Esophagus (tissue), 2 donors: ENCODE data around the gene FNDC5. TPM values are rescaled to one million over a fixed set of nuclear protein-coding genes. Genes with fewer than 3 reads are reported as not detected.
"Not testable (repeated sequence)": the region's sequence is repeated elsewhere in the genome, so short reads cannot be mapped to it uniquely, and the experiment has no call there.

Source experiments
- H3K27ac ChIP-seq, 2 donors: one replicate each; pipeline ENCODE4 v1.5.1; 2013; ENCODE audit warnings: low read depth in 2 of 2, mild to moderate bottlenecking in 2 of 2, inconsistent platforms in 1 of 2, low read length in 1 of 2, moderate library complexity in 1 of 2
- H3K27me3 ChIP-seq, 2 donors: one replicate each; pipeline ENCODE4 v1.6.1; 2013; ENCODE audit warnings: low read length in 2 of 2, control low read depth in 1 of 2, mild to moderate bottlenecking in 1 of 2; ENCODE audit not compliant: insufficient read depth in 2 of 2, control insufficient read depth in 1 of 2
- H3K36me3 ChIP-seq, 2 donors: one replicate each; pipeline ENCODE4 v1.6.1; 2013; ENCODE audit warnings: low read length in 1 of 2; ENCODE audit not compliant: control insufficient read depth in 2 of 2, insufficient read depth in 2 of 2
- H3K4me1 ChIP-seq, 2 donors: one replicate each; pipeline ENCODE4 v1.6.1; 2013; ENCODE audit warnings: low read length in 1 of 2; ENCODE audit not compliant: control insufficient read depth in 2 of 2, insufficient read depth in 2 of 2
- H3K4me3 ChIP-seq, 2 donors: one replicate each; pipeline ENCODE4 v1.5.1; 2013; ENCODE audit warnings: low read length in 2 of 2, mild to moderate bottlenecking in 2 of 2, low read depth in 1 of 2, moderate library complexity in 1 of 2
- H3K9me3 ChIP-seq, 2 donors: one replicate each; pipeline ENCODE4 v1.6.1; 2013; ENCODE audit warnings: mild to moderate bottlenecking in 2 of 2, low read depth in 1 of 2, low read length in 1 of 2, moderate library complexity in 1 of 2; ENCODE audit not compliant: control insufficient read depth in 2 of 2, insufficient read depth in 1 of 2
- WGBS, 2 donors: extraction: QIAGEN DNeasy Blood & Tissue Kit; methylation state at CpG; one replicate each; pipeline ENCODE4 v1.1.7; 2013; 5-methylcytosine and 5-hydroxymethylcytosine counted together
- polyA plus RNA-seq, 2 donors: library from polyadenylated mRNA; stranded (reverse); fragments of 200-250 nt; gene quantifications; one replicate each; pipeline ENCODE4 v1.2.3, GENCODE V29; 2013
- donor health status: healthy with polysubstance abuse.
- donor health status: Bipolar disorder and iron deficiency.

The FNDC5 gene
- polyA plus RNA-seq: under 1 TPM; 0.53 to 0.90 TPM

DNA sequence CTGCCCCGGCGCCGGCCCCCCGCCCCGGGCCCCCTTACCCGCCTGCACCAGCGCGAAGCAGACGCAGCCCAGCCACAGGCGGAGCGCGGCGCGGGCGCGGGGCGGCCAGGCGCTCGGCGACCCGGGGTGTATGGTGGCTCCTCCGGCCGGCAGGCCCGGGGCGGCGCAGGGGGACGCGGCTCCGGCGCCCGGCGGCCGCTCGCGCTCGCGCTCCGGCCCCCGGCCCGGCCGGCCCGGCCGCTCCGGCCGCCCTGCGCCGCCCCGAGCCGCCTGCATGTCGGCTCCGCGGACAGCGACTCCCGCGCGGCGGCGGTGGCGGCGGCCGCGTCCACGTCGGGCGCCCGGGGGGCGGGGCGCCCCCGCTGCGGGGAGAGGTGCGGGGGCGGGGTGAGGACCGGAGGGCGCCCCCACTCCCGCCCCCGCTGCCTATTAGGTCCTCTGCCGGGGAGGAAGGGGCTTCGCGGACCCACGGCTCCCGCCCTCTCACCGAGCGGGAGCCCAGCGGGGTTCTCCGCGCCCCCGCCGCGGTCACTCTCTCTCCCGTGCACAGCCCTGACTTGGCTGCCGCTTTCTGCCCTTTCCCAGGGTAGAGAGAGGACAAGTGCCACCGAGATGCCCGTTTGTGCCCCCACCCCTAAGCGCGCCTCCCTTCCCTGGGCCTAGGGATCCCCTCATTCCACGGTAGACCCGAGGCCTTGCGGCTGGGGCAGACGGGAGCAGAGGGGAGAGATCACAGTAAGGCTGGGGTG, at the start of gene FNDC5:
Gene FNDC5, minus strand, starts transcription at position 298 of the 749 bp plus-strand sequence.
- Histone ChIP-seq H3K4me1 (peaks cover 2 to 4% of the 10 kb centered on the region in 2 donors), H3K9me3 (no peaks in the 10 kb centered on the region), H3K4me3 (peak within 1 kb of the TSS in 1 of 2 donors; percentile 59), H3K27me3 (peaks cover 0 to 7% of the 10 kb centered on the region in 2 donors), H3K27ac (no peak within 1 kb of the TSS), H3K36me3 (no peaks in the 10 kb centered on the region)
- 2% methylated on average over 35 to 99 of the region's 99 CpGs for WGBS, 2 donors

- H3K27ac ChIP-seq: no peak overlapping the region
- no peaks in the 10 kb centered on the region for H3K9me3 ChIP-seq
- 82 to 86% methylated on average over 11 of the region's 11 CpGs for WGBS, 2 donors
- H3K36me3 ChIP-seq: no peaks in the 10 kb centered on the region
- H3K4me3 ChIP-seq: no peak overlapping the region
- peaks cover 4% of the 10 kb centered on the region in 2 donors for H3K4me1 ChIP-seq
- H3K27me3 ChIP-seq: no peaks in the 10 kb centered on the region
These were observed 49.4 kb upstream of the FNDC5 start for GRCh38 chr1:32919811-32920733.

DNA sequence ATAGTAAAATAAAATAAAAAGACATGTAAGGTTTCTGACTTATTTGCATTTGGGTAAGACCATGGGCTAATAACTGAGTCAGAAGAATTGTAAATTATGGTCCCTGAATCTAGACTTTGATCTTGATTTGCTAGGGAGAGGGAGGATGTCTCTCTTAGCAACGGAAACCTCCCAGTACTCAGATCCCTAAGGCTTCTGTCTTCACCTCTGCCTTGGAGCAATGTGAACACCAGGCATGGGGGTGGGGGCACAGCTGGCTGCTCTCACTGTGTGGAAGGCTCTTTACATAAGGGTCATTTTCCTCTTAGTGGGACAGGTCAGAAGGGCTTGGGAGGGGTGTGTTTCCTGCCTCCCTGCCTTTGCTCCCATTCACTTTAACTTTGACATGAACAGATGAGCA, 47.5 kb upstream of the FNDC5 start:
- Histone ChIP-seq H3K4me1 (no peaks in the 10 kb centered on the region), H3K4me3 (no peak overlapping the region), H3K36me3 (no peaks in the 10 kb centered on the region), H3K9me3 (no peaks in the 10 kb centered on the region), H3K27ac (no peak overlapping the region), H3K27me3 (no peaks in the 10 kb centered on the region)
- 31 to 70% methylated on average over 1 of the region's 1 CpG for WGBS, 2 donors

DNA sequence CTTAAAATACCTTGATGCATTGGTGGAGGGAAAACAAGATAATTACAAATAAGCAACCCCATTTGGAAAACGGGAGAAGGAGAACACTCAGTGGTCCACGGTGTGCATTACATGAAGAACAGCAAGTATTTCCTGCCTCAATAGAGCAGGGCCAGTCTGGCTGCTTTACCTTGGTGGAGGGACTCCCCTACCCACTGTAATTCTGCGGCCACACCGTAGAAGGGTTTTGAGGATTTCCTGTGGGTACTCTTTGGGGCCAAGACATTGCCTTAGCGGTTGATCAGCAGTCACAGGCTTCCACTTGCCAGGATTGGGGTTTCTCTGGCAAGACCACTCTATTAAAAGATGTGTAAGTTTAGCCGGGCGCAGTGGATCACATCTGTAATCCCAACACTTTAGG, 46.8 kb upstream of the FNDC5 start:
- Histone ChIP-seq H3K27ac (no peak overlapping the region), H3K9me3 (no peaks in the 10 kb centered on the region), H3K36me3 (no peaks in the 10 kb centered on the region), H3K27me3 (no peaks in the 10 kb centered on the region), H3K4me1 (no peaks in the 10 kb centered on the region), H3K4me3 (no peak overlapping the region)
- 65 to 74% methylated on average over 7 of the region's 7 CpGs for WGBS, 2 donors

GRCh38 chr1:32915766-32916706, 45.3 kb upstream of the FNDC5 start:
- Histone ChIP-seq H3K36me3 (no peaks in the 10 kb centered on the region), H3K9me3 (no peaks in the 10 kb centered on the region), H3K4me1 (no peaks in the 10 kb centered on the region), H3K4me3 (no peak overlapping the region), H3K27ac (no peak overlapping the region), H3K27me3 (no peaks in the 10 kb centered on the region)
- WGBS, 2 donors: 90 to 91% methylated on average over 12 of the region's 12 CpGs

DNA sequence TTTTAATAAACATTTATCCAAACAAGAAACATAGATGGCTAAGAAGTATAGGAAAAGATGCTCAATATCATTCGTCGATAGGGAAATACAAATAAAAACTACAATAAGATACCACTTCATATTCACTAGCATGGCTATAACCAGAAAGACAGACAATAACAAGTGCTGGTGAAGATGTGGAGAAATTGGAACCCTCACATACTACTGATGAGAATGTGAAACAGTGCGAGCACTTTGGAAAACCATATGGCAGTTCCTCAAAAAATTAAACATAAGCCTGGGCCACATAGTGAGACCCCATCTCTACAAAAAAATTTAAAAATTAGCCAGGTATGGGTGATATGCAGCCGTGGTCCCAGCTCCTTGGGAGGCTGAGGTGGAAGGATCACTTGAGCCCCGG, 39.6 kb upstream of the FNDC5 start:
- 91 to 95% methylated on average over 5 of the region's 5 CpGs for WGBS, 2 donors

GRCh38 chr1:32907435-32907834, 36.7 kb upstream of the FNDC5 start:
- H3K4me3 ChIP-seq: no peak overlapping the region
- H3K27me3 ChIP-seq: no peaks in the 10 kb centered on the region
- peaks cover 0 to 2% of the 10 kb centered on the region in 2 donors for H3K4me1 ChIP-seq
- WGBS, 2 donors: 21 to 34% methylated on average over 4 of the region's 4 CpGs
- no peak overlapping the region for H3K27ac ChIP-seq
- H3K36me3 ChIP-seq: no peaks in the 10 kb centered on the region
- no peaks in the 10 kb centered on the region for H3K9me3 ChIP-seq

More for the DNA sequence above, 39.6 kb upstream of the FNDC5 start:
- Histone ChIP-seq H3K27me3 (no peaks in the 10 kb centered on the region), H3K36me3 (no peaks in the 10 kb centered on the region), H3K4me3 (no peak overlapping the region), H3K9me3 (no peaks in the 10 kb centered on the region), H3K27ac (no peak overlapping the region), H3K4me1 (no peaks in the 10 kb centered on the region)

DNA sequence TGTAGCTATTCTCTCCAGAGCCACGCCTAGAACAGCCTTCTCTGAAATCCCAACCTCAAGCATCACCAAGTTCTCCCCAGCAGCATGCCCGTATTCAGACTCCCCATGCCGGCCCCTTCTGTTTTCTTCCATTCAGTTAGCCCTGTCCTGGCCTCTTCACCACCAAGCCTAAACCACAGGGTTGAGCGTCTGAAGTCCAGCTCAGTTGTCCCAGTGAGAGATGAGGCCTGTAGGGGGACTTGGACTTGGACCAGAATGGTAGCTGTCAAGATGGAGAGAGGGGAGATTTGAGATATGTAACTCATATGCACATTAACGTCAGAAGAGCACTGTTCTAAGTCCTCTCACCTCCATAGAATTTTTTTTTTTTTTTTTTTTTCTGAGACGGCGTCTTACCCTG, 35.9 kb upstream of the FNDC5 start:
- H3K27me3 ChIP-seq: no peaks in the 10 kb centered on the region
- 81 to 84% methylated on average over 7 of the region's 7 CpGs for WGBS, 2 donors
- no peaks in the 10 kb centered on the region for H3K36me3 ChIP-seq
- no peaks in the 10 kb centered on the region for H3K9me3 ChIP-seq
- peaks cover 0 to 2% of the 10 kb centered on the region in 2 donors for H3K4me1 ChIP-seq
- H3K4me3 ChIP-seq: no peak overlapping the region
- H3K27ac ChIP-seq: no peak overlapping the region

DNA sequence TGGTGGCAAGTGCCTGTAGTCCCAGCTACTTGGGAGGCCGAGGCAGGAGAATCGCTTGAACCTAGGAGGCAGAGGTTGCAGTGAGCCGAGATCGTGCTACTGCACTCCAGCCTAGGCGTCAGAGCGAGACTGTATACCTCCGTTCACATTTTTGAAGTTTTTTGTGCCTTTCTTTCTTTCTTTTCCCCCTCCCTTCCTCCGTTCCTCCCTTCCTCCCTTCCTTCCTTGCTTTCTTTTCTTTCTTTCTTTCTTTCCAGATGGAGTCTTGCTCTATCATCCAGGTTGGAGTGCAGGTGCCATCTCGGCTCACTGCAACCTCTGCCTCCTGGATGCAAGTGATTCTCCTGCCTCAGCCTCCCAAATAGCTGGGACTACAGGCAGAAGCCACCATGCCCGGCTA, 34.9 kb upstream of the FNDC5 start:
- not testable (repeated sequence) for H3K27ac ChIP-seq, H3K4me3 ChIP-seq, H3K27me3 ChIP-seq, H3K4me1 ChIP-seq, H3K36me3 ChIP-seq, H3K9me3 ChIP-seq
- 82 to 84% methylated on average over 10 of the region's 10 CpGs for WGBS, 2 donors
